ENCODE results near the gene DEPDC5. TPM values are rescaled to one million over a fixed set of nuclear protein-coding genes. Genes with fewer than 3 reads are reported as not detected.

Gene DEPDC5
- total RNA-seq, 2 donors from 2014 or later = 31.9 to 43.2 TPM

- Mint-ChIP-seq H3K4me3 (no peak overlapping the region), H3K27me3 (ENCODE audit: insufficient read depth) (peaks cover 13% of the 10 kb centered on the region), H3K27ac (no peak overlapping the region), H3K4me1 (peaks cover 13% of the 10 kb centered on the region), H3K9me3 (no peaks in the 10 kb centered on the region), H3K36me3 (ENCODE audit: low read depth) (peaks cover 32% of the 10 kb centered on the region)
- no peaks in the 10 kb centered on the region for H3K9me3 ChIP-seq (ENCODE audit: control insufficient read depth, low read length)
- peaks cover 7% of the 10 kb centered on the region for H3K36me3 ChIP-seq (ENCODE audit: control insufficient read depth, insufficient read depth, low read length)
- no peak overlapping the region for H3K4me3 ChIP-seq (ENCODE audit: low read length)
- peaks cover 18% of the 10 kb centered on the region for H3K27me3 ChIP-seq (ENCODE audit: control insufficient read depth, insufficient read depth, low read length, poor library complexity, severe bottlenecking)
- no peak for DNase-seq
- H3K4me1 ChIP-seq (ENCODE audit: control insufficient read depth, insufficient read depth, low read length) = peaks cover 3% of the 10 kb centered on the region
- 67 to 73% methylated on average over 3 of the region's 3 CpGs for WGBS, 2 experiments (ENCODE audit: insufficient coverage in 1 of 2, insufficient read length in 1 of 2)
- no peak overlapping the region for H3K27ac ChIP-seq (ENCODE audit: low read depth, low read length)
- no peak for TF ChIP-seq CTCF (conservative IDR thresholded peaks at IDR 0.05)
- no peak overlapping the region for H3K9ac ChIP-seq (ENCODE audit: extremely low read depth, low read length, poor library complexity, severe bottlenecking)
Measured at GRCh38 chr22:31882971-31883370, 129.2 kb downstream of the DEPDC5 start.

GRCh38 chr22:31883989-31884388, 130.2 kb downstream of the DEPDC5 start:
- H3K27me3 Mint-ChIP-seq (ENCODE audit: insufficient read depth) = peaks cover 13% of the 10 kb centered on the region
- H3K4me3 ChIP-seq (ENCODE audit: low read length) = no peak overlapping the region
- H3K9ac ChIP-seq (ENCODE audit: extremely low read depth, low read length, poor library complexity, severe bottlenecking) = no peak overlapping the region
- no peak for DNase-seq
- 89 to 90% methylated on average over 5 to 6 of the region's 6 CpGs for WGBS, 2 experiments (ENCODE audit: insufficient coverage in 1 of 2, insufficient read length in 1 of 2)
- H3K4me1 ChIP-seq (ENCODE audit: control insufficient read depth, insufficient read depth, low read length) = peaks cover 3% of the 10 kb centered on the region
- peaks cover 29% of the 10 kb centered on the region for H3K36me3 Mint-ChIP-seq (ENCODE audit: low read depth)
- H3K36me3 ChIP-seq (ENCODE audit: control insufficient read depth, insufficient read depth, low read length) = peaks cover 9% of the 10 kb centered on the region
- no peaks in the 10 kb centered on the region for H3K9me3 Mint-ChIP-seq
- no peak overlapping the region for H3K27ac Mint-ChIP-seq
- H3K4me3 Mint-ChIP-seq = no peak overlapping the region
- no peaks in the 10 kb centered on the region for H3K9me3 ChIP-seq (ENCODE audit: control insufficient read depth, low read length)
- TF ChIP-seq CTCF (conservative IDR thresholded peaks at IDR 0.05) = no peak
- no peak overlapping the region for H3K27ac ChIP-seq (ENCODE audit: low read depth, low read length)
- peaks cover 13% of the 10 kb centered on the region for H3K4me1 Mint-ChIP-seq
- H3K27me3 ChIP-seq (ENCODE audit: control insufficient read depth, insufficient read depth, low read length, poor library complexity, severe bottlenecking) = peaks cover 18% of the 10 kb centered on the region

- H3K4me1 Mint-ChIP-seq = no peaks in the 10 kb centered on the region
- no peaks in the 10 kb centered on the region for H3K9me3 ChIP-seq (ENCODE audit: control insufficient read depth, low read length)
- no peak overlapping the region for H3K4me3 ChIP-seq (ENCODE audit: low read length)
- H3K27me3 ChIP-seq (ENCODE audit: control insufficient read depth, insufficient read depth, low read length, poor library complexity, severe bottlenecking) = no peaks in the 10 kb centered on the region
- 85 to 90% methylated on average over 4 to 5 of the region's 5 CpGs for WGBS, 2 experiments (ENCODE audit: insufficient coverage in 1 of 2, insufficient read length in 1 of 2)
- DNase-seq = no peak
- H3K4me3 Mint-ChIP-seq = no peak overlapping the region
- peaks cover 34% of the 10 kb centered on the region for H3K36me3 Mint-ChIP-seq (ENCODE audit: low read depth)
- TF ChIP-seq CTCF (conservative IDR thresholded peaks at IDR 0.05) = no peak
- H3K36me3 ChIP-seq (ENCODE audit: control insufficient read depth, insufficient read depth, low read length) = peaks cover 4% of the 10 kb centered on the region
- H3K9me3 Mint-ChIP-seq = no peaks in the 10 kb centered on the region
- H3K27me3 Mint-ChIP-seq (ENCODE audit: insufficient read depth) = no peaks in the 10 kb centered on the region
- H3K27ac ChIP-seq (ENCODE audit: low read depth, low read length) = peak overlapping the region; percentile 63
- no peak overlapping the region for H3K27ac Mint-ChIP-seq
- H3K9ac ChIP-seq (ENCODE audit: extremely low read depth, low read length, poor library complexity, severe bottlenecking) = no peak overlapping the region
- no peaks in the 10 kb centered on the region for H3K4me1 ChIP-seq (ENCODE audit: control insufficient read depth, insufficient read depth, low read length)
Measured at GRCh38 chr22:31891366-31892079, 137.7 kb downstream of the DEPDC5 start.
